ENCODE measurements around the gene NDST3. TPM values are rescaled to one million over a fixed set of nuclear protein-coding genes. Genes with fewer than 3 reads are reported as not detected.
A peak's percentile ranks its signal among the peaks of the same experiment; 100 is the strongest.

Gene NDST3
- total and polyA plus RNA-seq, 8 donors, result 0.13 to 1.5 (median 0.37) TPM; not detected in 3

GRCh38 chr4:118285931-118286330, 251.6 kb downstream of the NDST3 start:
- DNase-seq, result no peak
- Histone ChIP-seq H3K36me3 (peaks cover 0 to 11% (median 4%) of the 10 kb centered on the region in 4 donors), H3K27ac (no peak overlapping the region), H3K27me3 (no peaks in the 10 kb centered on the region), H3K4me3 (no peak overlapping the region), H3K4me1 (peaks cover 0 to 20% (median 14%) of the 10 kb centered on the region in 4 donors), H3K9me3 (no peaks in the 10 kb centered on the region)
- TF ChIP-seq EP300 (IDR thresholded peaks at IDR 0.05) (no peak), CTCF (IDR thresholded peaks at IDR 0.05) (no peak)
- WGBS, 5 donors, result 91 to 97% (median 95%) methylated on average over 4 of the region's 4 CpGs
- intact Hi-C loops (cut with DNase I; ENCODE audit: low total_unique reads), result no loop called here

GRCh38 chr4:118286685-118287084, 252.4 kb downstream of the NDST3 start:
- TF ChIP-seq EP300 (IDR thresholded peaks at IDR 0.05) (no peak), CTCF (IDR thresholded peaks at IDR 0.05) (no peak), POLR2AphosphoS5 (IDR thresholded peaks at IDR 0.05) (no peak), POLR2A (IDR thresholded peaks at IDR 0.05) (no peak)
- Histone ChIP-seq H3K27ac (no peak overlapping the region), H3K9me3 (no peaks in the 10 kb centered on the region), H3K4me1 (peaks cover 0 to 13% (median 7%) of the 10 kb centered on the region in 4 donors), H3K4me3 (no peak overlapping the region), H3K36me3 (peaks cover 0 to 4% (median 2%) of the 10 kb centered on the region in 4 donors), H3K27me3 (no peaks in the 10 kb centered on the region)
- intact Hi-C loops (cut with DNase I; ENCODE audit: low total_unique reads), result no loop called here
- no peak for DNase-seq
- 81 to 92% (median 84%) methylated on average over 3 of the region's 3 CpGs for WGBS, 5 donors

- Histone ChIP-seq H3K9me3 (no peaks in the 10 kb centered on the region), H3K4me3 (no peak overlapping the region), H3K27me3 (no peaks in the 10 kb centered on the region), H3K27ac (no peak overlapping the region), H3K36me3 (no peaks in the 10 kb centered on the region), H3K4me1 (peaks cover 0 to 4% (median 0%) of the 10 kb centered on the region in 4 donors)
- 64 to 80% (median 70%) methylated on average over 2 of the region's 2 CpGs for WGBS, 5 donors
- no peak for DNase-seq
- no peak for TF ChIP-seq EP300 (IDR thresholded peaks at IDR 0.05)
- no peak for TF ChIP-seq POLR2A (IDR thresholded peaks at IDR 0.05)
- intact Hi-C loops (cut with DNase I; ENCODE audit: low total_unique reads), result no loop called here
These were observed 253.6 kb downstream of the NDST3 start for GRCh38 chr4:118287711-118288451.

- no peak overlapping the region for H3K27ac ChIP-seq
- no peaks in the 10 kb centered on the region for H3K27me3 ChIP-seq
- TF ChIP-seq POLR2AphosphoS5 (IDR thresholded peaks at IDR 0.05), result no peak
- TF ChIP-seq EP300 (IDR thresholded peaks at IDR 0.05), result no peak
- TF ChIP-seq POLR2A (IDR thresholded peaks at IDR 0.05), result no peak
- no peak for TF ChIP-seq CTCF (IDR thresholded peaks at IDR 0.05)
- no peaks in the 10 kb centered on the region for H3K9me3 ChIP-seq
- peak in 1 of 2 donors; percentile 61 for DNase-seq
- no peaks in the 10 kb centered on the region for H3K36me3 ChIP-seq
- no peak overlapping the region for H3K4me3 ChIP-seq
- WGBS, 5 donors, result 19 to 51% (median 28%) methylated on average over 1 of the region's 1 CpG
- intact Hi-C loops (cut with DNase I; ENCODE audit: low total_unique reads), result no loop called here
- peaks cover 0 to 4% (median 0%) of the 10 kb centered on the region in 4 donors for H3K4me1 ChIP-seq
These were observed 255.5 kb downstream of the NDST3 start for GRCh38 chr4:118289794-118290193.

GRCh38 chr4:118290951-118291350, 256.7 kb downstream of the NDST3 start:
- DNase-seq, result no peak
- intact Hi-C loops (cut with DNase I; ENCODE audit: low total_unique reads), result no loop called here
- Histone ChIP-seq H3K4me3 (no peak overlapping the region), H3K9me3 (no peaks in the 10 kb centered on the region), H3K27me3 (no peaks in the 10 kb centered on the region), H3K36me3 (no peaks in the 10 kb centered on the region), H3K27ac (no peak overlapping the region), H3K4me1 (peaks cover 0 to 4% (median 0%) of the 10 kb centered on the region in 4 donors)
- TF ChIP-seq CTCF (IDR thresholded peaks at IDR 0.05), result no peak
- TF ChIP-seq POLR2A (IDR thresholded peaks at IDR 0.05), result no peak
- no peak for TF ChIP-seq POLR2AphosphoS5 (IDR thresholded peaks at IDR 0.05)
- no peak for TF ChIP-seq EP300 (IDR thresholded peaks at IDR 0.05)
- WGBS, 5 donors, result 50 to 67% (median 58%) methylated on average over 2 of the region's 2 CpGs
